ENCODE results near the gene NSD1.

DNA sequence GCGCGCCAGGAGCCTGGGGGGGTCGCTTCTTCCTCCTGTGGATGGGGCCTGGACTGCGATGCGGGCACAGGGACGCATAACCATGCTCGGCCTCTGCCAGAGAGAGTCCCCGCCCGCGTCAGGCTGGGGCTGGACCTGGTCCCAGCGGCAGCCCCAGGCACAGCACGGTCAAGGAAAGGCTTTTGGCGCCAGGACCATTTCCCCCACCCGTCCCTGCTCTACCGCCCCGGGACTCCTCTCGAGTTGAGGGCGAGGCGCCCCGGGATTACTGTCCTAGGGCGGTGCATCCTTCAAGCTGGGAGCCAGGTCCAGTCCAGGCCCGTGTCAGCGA, 177.8 kb downstream of the NSD1 start:
- TF ChIP-seq CTCF (IDR thresholded peaks at IDR 0.05) (peak in 2 of 6 experiments; percentile 6), POLR2A (IDR thresholded peaks at IDR 0.05) (no peak)
